GM11168 (cell line): ENCODE measurements around the gene VPS26B.

Experiments
- in situ Hi-C: fragments of 300-500 bp; cut with MboI; formaldehyde crosslinking; loops from one replicate; pipeline ENCODE4 v1.12.0; 2022; ENCODE audit warnings: low sequenced_read_pairs; ENCODE audit not compliant: unreplicated experiment

Gene VPS26B

DNA sequence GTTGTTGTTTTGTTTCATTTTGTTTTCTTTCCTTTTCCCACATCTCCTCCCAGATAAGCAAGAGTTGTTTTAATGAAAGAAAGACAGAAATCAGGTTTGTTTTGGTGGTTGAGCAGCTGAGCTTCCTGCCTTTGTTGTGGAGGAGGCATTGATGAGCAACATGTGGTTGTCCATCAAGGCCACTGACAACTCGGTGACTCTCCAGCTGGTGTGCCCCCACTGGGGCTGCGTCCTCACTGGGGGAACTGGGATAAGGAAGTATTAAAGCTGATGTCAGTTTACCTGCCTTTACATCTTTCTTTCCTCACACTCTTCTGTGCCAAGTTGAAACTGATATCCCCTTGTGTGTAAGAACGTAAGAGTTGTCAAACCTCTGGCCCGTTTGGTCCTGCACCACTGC, 5.9 kb downstream of the VPS26B start:
- in situ Hi-C loops: no loop called here

DNA sequence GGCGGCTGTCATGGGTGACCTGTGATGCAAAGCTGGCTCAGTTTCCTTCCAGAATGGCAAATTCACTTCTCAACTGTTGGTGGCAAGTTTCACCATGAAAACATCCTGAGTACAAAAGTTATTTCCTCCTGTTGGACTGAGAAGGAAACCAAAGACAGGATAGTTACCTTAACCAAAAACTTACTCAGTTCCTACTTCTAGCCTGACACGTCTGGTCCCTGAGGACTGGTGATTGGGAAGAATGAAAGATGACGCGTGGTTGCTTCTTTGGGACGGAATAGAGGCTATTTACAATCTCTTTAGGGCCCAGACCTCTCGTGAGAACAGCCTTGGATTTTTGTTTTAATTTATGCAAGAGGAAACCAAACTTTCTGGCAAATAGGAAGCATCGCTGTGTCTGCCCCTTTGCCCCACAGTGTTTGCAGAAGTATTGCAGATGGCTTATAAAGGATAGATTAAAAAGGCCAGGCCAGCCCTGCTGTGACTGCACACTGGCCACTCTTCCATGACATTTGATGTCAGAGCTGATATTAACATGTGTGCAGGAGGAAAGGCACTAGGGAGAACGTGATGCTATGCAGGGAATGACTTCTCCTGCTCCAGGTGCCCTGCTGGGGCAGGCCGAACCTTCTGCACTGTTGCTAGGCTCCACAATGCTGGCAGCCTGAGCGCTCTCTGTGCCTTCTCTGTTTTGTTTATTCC, 7.6 kb downstream of the VPS26B start:
- in situ Hi-C loops: no loop called here

DNA sequence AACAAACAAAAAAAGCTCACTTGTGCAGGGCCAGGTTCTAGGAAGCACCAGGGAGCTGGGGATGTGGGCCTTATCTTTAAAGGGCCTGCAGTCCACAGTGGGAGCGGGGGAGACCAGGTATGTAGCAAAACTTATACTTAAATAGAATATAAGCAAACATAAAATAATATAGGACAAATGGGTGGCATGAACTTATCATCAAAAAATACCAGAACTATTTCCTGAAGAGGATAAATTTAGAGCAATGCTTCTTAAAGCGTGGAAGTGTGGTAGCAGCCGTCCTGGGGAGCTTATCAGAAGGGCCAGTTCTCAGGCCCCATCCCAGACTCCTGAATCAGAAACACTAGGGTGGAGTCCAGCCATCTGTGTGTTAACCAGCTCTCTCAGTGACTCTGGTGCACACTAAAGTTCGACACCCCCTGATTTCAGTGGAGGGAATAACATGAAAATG, 9.3 kb downstream of the VPS26B start:
- in situ Hi-C loops: no loop called here

GRCh38 chr11:134235399-134235798, 10.9 kb downstream of the VPS26B start:
- in situ Hi-C loops: no loop called here

GRCh38 chr11:134236834-134237556, 12.5 kb downstream of the VPS26B start:
- in situ Hi-C loops: no loop called here

- in situ Hi-C loops: no loop called here
Observed at GRCh38 chr11:134237557-134237922, 13.1 kb downstream of the VPS26B start.

DNA sequence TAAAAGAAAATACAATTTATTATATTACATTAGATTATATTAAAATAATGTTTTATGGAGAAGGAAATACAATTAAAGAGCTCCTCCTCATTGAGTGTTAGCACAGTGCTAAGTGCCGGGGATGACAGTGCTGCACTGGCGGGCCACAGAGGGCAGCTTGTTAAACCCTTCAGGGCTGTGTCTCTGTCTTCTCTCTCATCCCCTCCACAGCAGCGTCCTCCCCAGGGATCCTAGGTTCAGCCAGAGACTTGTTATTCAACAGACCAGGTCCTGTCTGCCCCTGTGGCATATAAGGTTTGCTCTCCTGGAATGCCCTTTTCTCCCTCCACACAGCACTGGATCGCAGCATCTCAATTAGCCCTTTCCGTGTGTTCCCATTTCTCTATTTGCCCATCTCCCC, 14.5 kb downstream of the VPS26B start:
- in situ Hi-C loops: no loop called here

- in situ Hi-C loops: no loop called here
Observed at GRCh38 chr11:134240592-134240991, 16.1 kb downstream of the VPS26B start.

GRCh38 chr11:134242376-134242775, 17.9 kb downstream of the VPS26B start:
- in situ Hi-C loops: no loop called here

GRCh38 chr11:134243913-134244312, 19.4 kb downstream of the VPS26B start:
- in situ Hi-C loops: no loop called here

GRCh38 chr11:134244593-134244992, 20.1 kb downstream of the VPS26B start:
- in situ Hi-C loops: no loop called here

- in situ Hi-C loops: no loop called here
Observed at GRCh38 chr11:134245434-134245833, 21.0 kb downstream of the VPS26B start.

- in situ Hi-C loops: no loop called here
Observed at GRCh38 chr11:134246100-134246499, 21.6 kb downstream of the VPS26B start.

DNA sequence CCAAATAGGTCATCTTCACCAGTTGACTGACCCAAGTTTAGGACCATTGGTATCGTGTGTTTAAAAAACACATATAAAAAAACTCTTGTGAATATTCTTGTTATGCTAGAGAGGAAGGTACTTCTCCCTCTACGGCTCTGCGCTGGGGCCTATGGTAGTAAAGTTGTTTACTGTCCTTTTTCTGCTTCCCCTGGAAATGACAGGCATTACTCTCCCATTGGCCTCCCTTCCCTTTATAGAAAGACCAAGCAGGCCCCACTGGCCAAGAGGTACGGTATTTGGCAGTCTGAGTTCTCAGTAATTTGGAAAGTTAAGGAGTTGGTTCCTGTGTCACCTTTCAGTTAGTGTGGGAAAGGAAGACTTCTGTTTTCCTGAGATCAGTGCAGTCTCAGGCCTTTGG, 22.2 kb downstream of the VPS26B start:
- in situ Hi-C loops: no loop called here

DNA sequence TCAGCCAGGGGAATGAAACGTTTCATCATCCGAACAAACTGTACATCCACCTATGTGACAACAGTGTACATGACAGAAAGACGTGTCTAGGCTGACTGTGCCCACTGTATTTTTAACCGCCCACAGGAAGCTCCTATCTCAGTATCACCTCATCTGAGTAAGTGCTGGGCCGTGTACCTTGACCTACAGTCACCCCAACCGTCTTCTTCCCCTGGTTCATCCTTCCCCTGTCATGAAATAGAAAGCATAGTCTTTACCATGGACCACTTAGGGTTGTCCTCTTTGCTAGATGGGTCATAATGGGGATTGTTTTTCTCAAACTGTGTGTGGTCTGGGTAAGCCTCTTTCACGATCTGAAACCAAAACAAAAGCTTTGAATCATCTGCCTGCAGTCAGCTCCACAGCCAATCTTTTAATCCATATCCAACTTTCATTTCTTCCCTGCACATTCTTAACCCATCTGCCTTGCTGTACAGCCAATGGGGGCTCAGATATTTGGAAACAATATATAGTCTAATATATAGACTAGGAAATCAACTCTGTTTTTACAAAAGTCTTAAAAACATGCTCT, 24.5 kb downstream of the VPS26B start:
- in situ Hi-C loops: no loop called here

GRCh38 chr11:134250246-134250645, 25.8 kb downstream of the VPS26B start:
- in situ Hi-C loops: no loop called here

DNA sequence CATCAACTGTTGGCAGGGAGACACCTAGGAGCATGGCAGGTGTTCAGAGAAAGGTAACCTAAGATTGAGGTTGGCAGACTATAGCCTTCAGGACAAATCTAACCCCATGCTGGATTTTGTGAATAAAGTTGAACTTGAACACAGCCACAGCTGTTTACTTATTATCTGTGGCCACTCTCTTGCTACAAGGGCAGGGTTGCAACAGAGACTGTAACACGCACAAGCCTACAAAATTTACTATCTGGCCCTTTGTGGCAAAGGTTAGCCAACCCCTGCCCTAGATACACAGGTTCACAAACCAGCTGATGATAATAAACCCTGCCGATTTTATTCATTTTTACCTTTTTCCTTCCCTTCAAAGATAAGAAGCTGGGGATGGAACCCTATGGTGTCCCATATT, 26.2 kb downstream of the VPS26B start:
- in situ Hi-C loops: no loop called here

GRCh38 chr11:134252346-134253187, 28.1 kb downstream of the VPS26B start:
- in situ Hi-C loops: no loop called here

DNA sequence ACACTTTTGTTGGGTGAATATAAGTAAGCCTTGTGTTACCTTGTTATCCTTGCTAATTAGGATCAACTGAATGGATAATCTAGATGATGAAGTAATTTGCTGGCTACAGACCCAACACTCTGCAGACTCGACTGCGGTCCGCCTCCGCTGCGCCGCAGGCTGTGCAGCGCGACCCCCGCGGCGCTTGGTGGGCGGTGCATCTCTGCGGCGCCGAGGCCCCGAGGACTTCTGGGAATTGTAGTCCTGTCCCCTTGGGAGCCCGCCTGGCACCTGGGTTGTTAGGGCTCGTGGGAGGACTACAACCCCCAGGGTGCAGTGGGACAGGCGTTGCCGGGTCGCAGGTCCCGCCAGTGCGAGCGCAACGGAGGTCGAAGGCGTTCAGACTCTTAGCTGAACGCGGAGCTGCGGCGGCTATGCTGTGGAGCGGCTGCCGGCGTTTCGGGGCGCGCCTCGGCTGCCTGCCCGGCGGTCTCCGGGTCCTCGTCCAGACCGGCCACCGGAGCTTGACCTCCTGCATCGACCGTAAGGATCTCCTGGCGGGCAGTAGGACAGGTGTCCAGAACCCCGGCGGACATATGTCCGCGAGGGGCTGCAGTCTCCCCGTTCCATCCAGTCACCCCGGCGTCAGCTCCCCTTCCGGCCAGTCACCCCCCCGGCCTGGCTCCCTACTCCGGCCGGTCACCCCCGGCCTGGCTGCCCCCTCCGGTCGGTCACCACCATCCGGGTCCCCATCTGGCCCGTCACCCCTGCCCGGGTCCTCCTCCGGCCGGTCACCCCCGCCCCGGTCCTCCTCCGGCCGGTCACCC, 28.9 kb downstream of the VPS26B start, which contains the start of the genes ACAD8 and THYN1:
Gene ACAD8, plus strand, starts transcription at position 381 of the 806 bp plus-strand sequence. Its CDS starts 33 bp downstream, at position 414.
Gene THYN1, minus strand, starts transcription at position 165 of the 806 bp plus-strand sequence. CDS start 470 bp downstream, outside the sequence.
- in situ Hi-C loops: no loop called here
